Duodenal mucosa (tissue), 2 donors: ENCODE measurements around the gene HNRNPLL.

Experiments
- H3K27ac ChIP-seq: one replicate; pipeline ENCODE4 v1.7.0; 2013; ENCODE audit warnings: low read depth, low read length
- H3K27me3 ChIP-seq, 2 donors: one replicate each; pipeline ENCODE4 v1.7.0; 2013; ENCODE audit warnings: low read length in 2 of 2, control low read depth in 1 of 2; ENCODE audit not compliant: insufficient read depth in 2 of 2, control insufficient read depth in 1 of 2
- H3K36me3 ChIP-seq, 2 donors: one replicate each; pipeline ENCODE4 v1.7.0; 2013; ENCODE audit warnings: low read length in 2 of 2, control low read depth in 1 of 2; ENCODE audit not compliant: insufficient read depth in 2 of 2, control insufficient read depth in 1 of 2
- H3K4me1 ChIP-seq, 2 donors: one replicate each; pipeline ENCODE4 v1.7.0; 2013; ENCODE audit warnings: low read length in 2 of 2, control low read depth in 1 of 2; ENCODE audit not compliant: insufficient read depth in 2 of 2, control insufficient read depth in 1 of 2
- H3K4me3 ChIP-seq, 2 donors: one replicate each; pipeline ENCODE4 v1.7.0; 2013; ENCODE audit warnings: low read length in 2 of 2, low read depth in 1 of 2
- H3K9ac ChIP-seq, 2 donors: one replicate each; pipeline ENCODE4 v1.7.0; 2013; ENCODE audit warnings: low read length in 2 of 2, low read depth in 1 of 2
- H3K9me3 ChIP-seq, 2 donors: one replicate each; pipeline ENCODE4 v1.7.0; 2013; ENCODE audit warnings: low read length in 2 of 2, control low read depth in 1 of 2; ENCODE audit not compliant: control insufficient read depth in 1 of 2

The HNRNPLL gene

DNA sequence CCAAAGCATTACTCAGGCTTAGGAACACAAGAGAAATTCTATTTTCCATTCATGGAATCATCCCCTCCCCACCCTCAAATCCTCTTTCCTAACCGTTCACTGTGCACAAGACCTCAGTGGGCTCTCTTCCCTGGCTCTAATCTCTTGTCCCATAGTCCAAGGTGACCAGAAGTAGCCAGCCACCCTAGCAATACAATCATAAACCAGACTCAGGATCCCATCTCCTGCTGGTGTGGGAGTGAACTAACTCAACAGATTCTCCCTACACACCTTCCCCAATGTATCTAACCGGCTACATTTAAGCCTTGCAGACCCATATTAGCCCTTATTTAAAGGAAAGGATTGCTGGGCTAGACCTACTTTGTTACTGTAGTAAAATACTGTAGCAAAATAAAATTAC is 45.5 kb downstream of the HNRNPLL start:
- no peak overlapping the region for H3K9ac ChIP-seq
- H3K4me1 ChIP-seq: no peaks in the 10 kb centered on the region
- no peak overlapping the region for H3K4me3 ChIP-seq
- peaks cover 4 to 15% of the 10 kb centered on the region in 2 donors for H3K36me3 ChIP-seq
- no peaks in the 10 kb centered on the region for H3K9me3 ChIP-seq
- no peaks in the 10 kb centered on the region for H3K27me3 ChIP-seq
- no peak overlapping the region for H3K27ac ChIP-seq

DNA sequence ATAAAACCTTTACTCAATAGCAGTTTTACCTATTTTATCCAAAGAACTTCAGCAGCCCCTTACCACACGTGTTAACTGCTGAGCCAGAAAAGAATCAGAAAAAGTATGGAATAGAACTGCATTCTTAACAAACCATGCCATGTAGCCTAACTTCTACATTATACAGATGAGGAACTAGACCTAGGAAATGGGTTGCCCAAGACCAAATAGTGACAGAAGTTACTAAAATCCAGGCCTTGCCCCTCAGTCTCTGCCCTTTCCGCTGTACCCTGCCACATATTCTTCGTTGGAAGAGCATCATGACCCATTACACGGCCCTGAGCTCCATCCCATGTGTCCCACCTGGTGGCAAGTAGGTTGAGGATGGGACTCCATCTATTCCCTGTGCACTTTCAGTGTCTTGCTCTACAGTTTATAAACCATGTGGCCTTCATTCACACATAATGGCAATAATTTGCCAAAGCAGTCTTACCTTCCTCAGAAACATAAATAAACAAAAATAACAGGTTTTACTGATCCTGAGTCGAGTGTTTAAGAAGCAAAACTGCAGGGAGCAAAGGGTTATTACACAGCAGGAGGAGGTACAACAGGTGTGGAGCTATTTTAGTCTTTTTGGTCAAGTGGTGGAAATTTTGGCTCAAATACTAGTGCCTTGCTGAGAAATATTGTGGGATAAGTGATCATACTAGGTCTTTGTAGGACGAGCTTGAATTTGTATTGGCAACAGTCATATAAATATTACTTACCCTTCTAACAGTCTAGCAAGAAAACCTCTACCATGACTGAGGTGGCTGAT is 46.5 kb downstream of the HNRNPLL start:
- Histone ChIP-seq H3K4me3 (no peak overlapping the region), H3K9ac (no peak overlapping the region), H3K9me3 (no peaks in the 10 kb centered on the region), H3K36me3 (peaks cover 0 to 9% of the 10 kb centered on the region in 2 donors), H3K27me3 (no peaks in the 10 kb centered on the region), H3K27ac (no peak overlapping the region), H3K4me1 (no peaks in the 10 kb centered on the region)

DNA sequence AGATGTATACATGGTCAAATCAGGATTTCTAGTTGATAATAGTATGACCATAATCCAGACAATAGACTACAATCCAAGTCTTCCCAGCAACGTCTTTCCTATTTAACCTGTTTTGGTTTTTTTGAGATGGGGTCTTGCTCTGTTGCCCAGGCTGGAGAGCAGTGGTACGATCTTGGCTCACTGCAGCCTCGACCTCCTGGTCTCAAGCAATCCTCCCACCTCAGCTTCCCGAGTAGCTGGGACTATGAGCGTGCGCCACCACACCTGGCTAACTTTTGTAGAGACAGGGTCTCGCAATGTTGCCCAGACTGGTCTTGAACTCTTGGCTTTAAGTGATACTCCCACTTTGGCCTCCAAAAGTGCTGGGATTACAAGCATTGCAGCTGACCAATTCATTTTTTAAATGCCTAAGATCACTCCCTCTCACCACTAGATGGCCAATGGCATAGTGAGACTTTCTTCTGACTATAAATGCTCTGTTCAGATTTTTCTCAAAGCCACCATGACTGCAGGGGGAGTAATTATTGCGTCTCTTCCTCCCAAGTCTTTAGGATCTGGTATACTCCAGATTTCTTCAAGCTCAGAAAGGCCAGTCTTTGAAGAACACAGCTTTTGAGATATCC is 47.6 kb downstream of the HNRNPLL start:
- Histone ChIP-seq H3K9me3 (no peaks in the 10 kb centered on the region), H3K4me3 (no peak overlapping the region), H3K4me1 (no peaks in the 10 kb centered on the region), H3K27ac (no peak overlapping the region), H3K36me3 (peaks cover 0 to 2% of the 10 kb centered on the region in 2 donors), H3K27me3 (no peaks in the 10 kb centered on the region), H3K9ac (no peak overlapping the region)

DNA sequence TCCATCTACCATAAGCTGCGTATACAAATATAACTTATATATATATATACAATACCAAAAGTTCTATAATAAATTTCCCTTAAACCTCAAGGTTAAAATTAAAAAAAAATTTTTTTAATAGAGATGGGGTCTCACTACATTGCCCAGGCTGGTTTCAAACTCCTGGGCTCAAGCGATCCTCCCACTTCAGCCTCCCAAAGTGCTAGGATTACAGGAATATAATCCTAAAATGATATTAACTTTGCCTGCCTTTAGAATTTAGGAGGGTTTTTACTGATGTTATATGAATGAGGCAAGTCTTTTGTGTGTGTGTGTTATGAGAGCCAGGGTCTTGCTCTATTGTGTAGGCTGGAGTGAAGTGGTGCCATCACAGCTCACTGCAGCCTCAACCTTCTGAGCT is 49.2 kb downstream of the HNRNPLL start:
- Histone ChIP-seq H3K27ac (no peak overlapping the region), H3K36me3 (no peaks in the 10 kb centered on the region), H3K4me1 (no peaks in the 10 kb centered on the region), H3K27me3 (no peaks in the 10 kb centered on the region), H3K9ac (no peak overlapping the region), H3K4me3 (no peak overlapping the region), H3K9me3 (no peaks in the 10 kb centered on the region)

DNA sequence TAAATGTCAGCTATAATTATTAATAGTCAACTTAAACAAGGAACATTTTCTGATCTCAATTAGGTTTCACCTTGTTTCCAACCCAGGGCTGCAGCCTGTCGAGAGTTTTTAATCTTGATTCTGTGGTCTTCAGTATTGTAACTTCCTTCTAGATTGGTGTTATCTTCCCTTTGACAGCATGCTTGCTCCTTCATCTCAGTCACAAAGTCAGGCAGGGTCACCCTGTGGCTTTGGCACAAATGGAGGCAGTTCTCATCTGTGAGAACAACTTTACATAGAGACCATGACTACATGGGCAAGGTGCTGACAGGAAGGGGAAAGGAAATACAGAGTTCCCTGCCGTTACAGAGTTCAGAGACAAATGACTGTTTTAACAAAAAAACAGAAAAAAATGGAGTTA is 50.5 kb downstream of the HNRNPLL start:
- no peak overlapping the region for H3K4me3 ChIP-seq
- no peak overlapping the region for H3K27ac ChIP-seq

DNA sequence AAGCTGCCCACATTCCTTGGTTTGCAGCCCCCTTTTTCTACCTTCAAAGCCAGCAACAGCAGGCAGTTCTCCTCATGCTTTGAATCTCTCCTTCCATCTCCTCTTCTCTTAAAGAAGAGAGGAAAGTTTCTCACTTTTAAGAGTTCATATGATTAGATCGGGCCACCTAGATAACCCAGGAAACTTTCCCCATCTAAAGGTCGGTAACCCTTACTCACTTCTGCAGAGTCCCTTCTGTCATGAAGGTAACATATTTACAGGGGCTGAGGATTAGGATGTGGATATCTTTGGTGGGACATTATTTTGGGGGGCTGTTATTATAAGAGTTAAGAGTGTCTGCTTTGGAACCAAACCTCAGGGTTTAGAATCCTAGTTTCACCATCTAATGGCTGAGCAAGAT is 51.0 kb downstream of the HNRNPLL start:
- H3K36me3 ChIP-seq: no peaks in the 10 kb centered on the region
- H3K4me1 ChIP-seq: no peaks in the 10 kb centered on the region
- no peaks in the 10 kb centered on the region for H3K9me3 ChIP-seq
- H3K9ac ChIP-seq: no peak overlapping the region
- no peaks in the 10 kb centered on the region for H3K27me3 ChIP-seq
- no peak overlapping the region for H3K4me3 ChIP-seq
- no peak overlapping the region for H3K27ac ChIP-seq

More for the DNA sequence above, 50.5 kb downstream of the HNRNPLL start:
- Histone ChIP-seq H3K36me3 (no peaks in the 10 kb centered on the region), H3K4me1 (no peaks in the 10 kb centered on the region), H3K9ac (no peak overlapping the region), H3K9me3 (no peaks in the 10 kb centered on the region), H3K27me3 (no peaks in the 10 kb centered on the region)

DNA sequence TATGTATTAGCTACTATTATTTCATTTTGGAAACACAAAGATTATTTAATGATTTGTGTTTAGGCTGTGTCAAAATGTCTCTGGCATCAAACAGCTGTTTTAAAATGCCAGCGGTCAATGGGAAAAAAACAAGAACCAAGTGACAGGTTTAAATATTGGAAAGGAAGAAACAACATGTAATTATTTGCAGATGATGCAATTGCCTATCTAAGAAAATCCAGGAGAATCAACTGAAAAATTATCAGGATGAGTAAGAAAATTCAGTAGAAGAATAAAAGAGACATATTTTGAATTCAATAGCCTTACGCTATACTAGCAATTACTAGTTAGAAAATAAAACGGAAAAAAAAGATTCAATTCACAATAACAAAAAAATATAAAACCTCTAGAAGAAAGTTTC is 51.6 kb downstream of the HNRNPLL start:
- Histone ChIP-seq H3K4me3 (no peak overlapping the region), H3K9ac (no peak overlapping the region), H3K4me1 (no peaks in the 10 kb centered on the region)

DNA sequence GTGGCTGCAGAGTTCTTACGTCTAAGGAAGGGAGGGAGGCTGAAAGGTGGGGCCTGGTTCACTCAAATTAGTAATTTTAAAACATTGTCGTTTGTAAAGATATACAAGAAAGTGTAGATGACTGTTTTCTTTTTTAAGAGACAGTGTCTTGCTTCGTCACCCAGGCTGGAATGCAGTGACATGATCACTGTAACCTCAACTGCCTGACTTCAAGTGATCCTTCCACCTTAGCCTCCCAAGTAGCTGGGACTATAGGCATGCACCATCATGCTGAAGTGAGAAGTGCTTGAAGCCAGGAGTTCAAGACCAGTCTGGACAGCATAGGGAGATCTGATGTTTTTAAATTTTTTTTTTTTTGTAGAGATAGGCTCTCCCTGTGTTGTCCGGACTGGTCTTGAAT is 52.9 kb downstream of the HNRNPLL start:
- Histone ChIP-seq H3K4me1 (no peaks in the 10 kb centered on the region), H3K9ac (no peak overlapping the region), H3K9me3 (no peaks in the 10 kb centered on the region), H3K27ac (no peak overlapping the region), H3K36me3 (no peaks in the 10 kb centered on the region), H3K4me3 (no peak overlapping the region), H3K27me3 (no peaks in the 10 kb centered on the region)

More for the DNA sequence above, 51.6 kb downstream of the HNRNPLL start:
- Histone ChIP-seq H3K27ac (no peak overlapping the region), H3K36me3 (no peaks in the 10 kb centered on the region), H3K27me3 (no peaks in the 10 kb centered on the region), H3K9me3 (no peaks in the 10 kb centered on the region)

DNA sequence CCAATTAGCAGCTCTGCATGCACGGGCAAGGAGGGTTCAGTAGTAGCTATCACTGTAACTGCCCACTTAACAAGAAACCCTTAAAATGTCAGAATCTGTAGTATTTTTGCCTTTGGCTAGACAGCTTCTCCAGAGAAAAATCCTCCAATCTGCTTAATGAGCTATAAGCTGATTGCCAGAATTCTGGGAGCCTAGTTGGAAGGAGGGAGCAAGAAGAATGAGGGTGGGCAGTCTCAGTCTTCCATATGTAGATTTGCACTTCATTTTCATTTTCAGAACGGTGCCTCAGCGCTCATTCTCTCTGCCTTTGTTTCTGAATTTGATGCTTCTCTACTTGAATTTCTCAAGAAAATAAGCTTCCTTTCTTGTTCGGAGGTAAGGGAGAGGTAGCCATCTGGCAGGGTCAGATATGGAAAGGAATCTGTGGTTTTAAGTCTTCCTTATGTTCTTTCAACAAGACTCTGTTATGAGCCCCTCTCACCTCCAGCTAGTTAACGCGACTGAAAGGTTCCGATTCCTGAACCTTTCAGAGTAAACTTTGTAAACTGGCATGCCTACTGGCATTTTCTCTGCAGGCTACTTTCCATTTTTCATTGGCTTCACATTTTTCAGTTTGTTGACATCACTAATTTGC is 53.5 kb downstream of the HNRNPLL start:
- Histone ChIP-seq H3K4me1 (no peaks in the 10 kb centered on the region), H3K27me3 (no peaks in the 10 kb centered on the region), H3K27ac (no peak overlapping the region), H3K4me3 (no peak overlapping the region), H3K9me3 (no peaks in the 10 kb centered on the region), H3K9ac (no peak overlapping the region), H3K36me3 (no peaks in the 10 kb centered on the region)

DNA sequence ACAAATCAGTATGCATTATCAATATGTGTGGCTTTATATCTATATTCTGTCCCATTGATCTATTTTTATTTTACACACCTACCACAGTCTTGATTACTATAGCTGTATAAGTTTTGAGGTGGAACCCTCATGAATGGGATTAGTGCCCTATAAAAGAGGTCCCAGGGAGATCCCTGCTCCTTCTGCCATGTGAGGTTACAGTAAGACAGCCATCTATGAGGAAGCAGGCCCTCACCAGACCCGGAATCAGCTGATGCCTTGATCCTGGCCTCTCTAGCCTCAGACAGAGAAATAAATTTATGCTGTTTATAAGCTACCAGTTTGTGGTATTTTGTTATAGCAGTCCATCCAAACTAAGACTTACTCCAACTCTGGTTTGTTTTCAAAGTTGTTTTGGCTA is 54.9 kb downstream of the HNRNPLL start:
- Histone ChIP-seq H3K4me3 (no peak overlapping the region), H3K9me3 (no peaks in the 10 kb centered on the region), H3K4me1 (peaks cover 0 to 3% of the 10 kb centered on the region in 2 donors), H3K27me3 (no peaks in the 10 kb centered on the region), H3K9ac (no peak overlapping the region), H3K27ac (no peak overlapping the region), H3K36me3 (no peaks in the 10 kb centered on the region)
